Measurements from ENCODE around the gene POLE.

POLE gene

GRCh38 chr12:132620113-132620898 is 66.8 kb downstream of the POLE start:
- Histone ChIP-seq H2AFZ (ENCODE audit: low read depth, low read length) (no peak overlapping the region), H3K4me2 (ENCODE audit: insufficient read depth, low read length) (no peak overlapping the region), H3K9me3 (ENCODE audit: insufficient read depth, low read length, severe bottlenecking) (peaks cover 13% of the 10 kb centered on the region), H3K9ac (ENCODE audit: low read depth, low read length) (no peak overlapping the region), H3K27me3 (ENCODE audit: insufficient read depth, low read length, poor library complexity) (no peaks in the 10 kb centered on the region), H3K4me1 (ENCODE audit: insufficient read depth, low read length) (no peaks in the 10 kb centered on the region), H3K79me2 (ENCODE audit: insufficient read depth, low read length) (no peaks in the 10 kb centered on the region), H3K27ac (ENCODE audit: low read length) (no peak overlapping the region), H3K4me3 (ENCODE audit: low read depth in 1 of 2, low read length in 2 of 2) (no peak overlapping the region), H3K36me3 (ENCODE audit: insufficient read depth, low read length) (peaks cover 25% of the 10 kb centered on the region), H4K20me1 (ENCODE audit: insufficient read depth, low read length) (peaks cover 11% of the 10 kb centered on the region)
- TF ChIP-seq EZH2 (IDR thresholded peaks at IDR 0.05; ENCODE audit: borderline replicate concordance, low read depth, low read length, severe bottlenecking) (no peak), CTCF (IDR thresholded peaks at IDR 0.05; ENCODE audit: borderline replicate concordance, extremely low read depth, low read length, poor library complexity, severe bottlenecking) (no peak)
- ATAC-seq (ENCODE audit: insufficient read depth, low read depth) (peak; percentile 23), DNase-seq (no peak)

- Histone ChIP-seq H4K20me1 (ENCODE audit: insufficient read depth, low read length) (peaks cover 7% of the 10 kb centered on the region), H3K79me2 (ENCODE audit: insufficient read depth, low read length) (no peaks in the 10 kb centered on the region), H3K4me3 (ENCODE audit: low read depth in 1 of 2, low read length in 2 of 2) (no peak overlapping the region), H3K27me3 (ENCODE audit: insufficient read depth, low read length, poor library complexity) (no peaks in the 10 kb centered on the region), H3K27ac (ENCODE audit: low read length) (no peak overlapping the region), H3K4me2 (ENCODE audit: insufficient read depth, low read length) (no peak overlapping the region), H3K36me3 (ENCODE audit: insufficient read depth, low read length) (peaks cover 17% of the 10 kb centered on the region), H3K4me1 (ENCODE audit: insufficient read depth, low read length) (peaks cover 3% of the 10 kb centered on the region), H3K9ac (ENCODE audit: low read depth, low read length) (no peak overlapping the region), H2AFZ (ENCODE audit: low read depth, low read length) (no peak overlapping the region), H3K9me3 (ENCODE audit: insufficient read depth, low read length, severe bottlenecking) (peaks cover 13% of the 10 kb centered on the region)
- DNase-seq (no peak), ATAC-seq (ENCODE audit: insufficient read depth, low read depth) (peak; percentile 3; the same call in 1 of the 3 replicates)
- TF ChIP-seq CTCF (IDR thresholded peaks at IDR 0.05; ENCODE audit: borderline replicate concordance, extremely low read depth, low read length, poor library complexity, severe bottlenecking) (no peak), EZH2 (IDR thresholded peaks at IDR 0.05; ENCODE audit: borderline replicate concordance, low read depth, low read length, severe bottlenecking) (no peak)
Observed at GRCh38 chr12:132619386-132620112, 67.6 kb downstream of the POLE start.

- H3K4me2 ChIP-seq (ENCODE audit: insufficient read depth, low read length), result no peak overlapping the region
Observed at GRCh38 chr12:132619071-132619385, 68.1 kb downstream of the POLE start.

More at GRCh38 chr12:132619071-132619385, 68.1 kb downstream of the POLE start:
- TF ChIP-seq EZH2 (IDR thresholded peaks at IDR 0.05; ENCODE audit: borderline replicate concordance, low read depth, low read length, severe bottlenecking), result no peak
- TF ChIP-seq CTCF (IDR thresholded peaks at IDR 0.05; ENCODE audit: borderline replicate concordance, extremely low read depth, low read length, poor library complexity, severe bottlenecking), result no peak
- Histone ChIP-seq H4K20me1 (ENCODE audit: insufficient read depth, low read length) (peaks cover 7% of the 10 kb centered on the region), H3K9me3 (ENCODE audit: insufficient read depth, low read length, severe bottlenecking) (peaks cover 13% of the 10 kb centered on the region), H3K36me3 (ENCODE audit: insufficient read depth, low read length) (peaks cover 12% of the 10 kb centered on the region), H3K4me1 (ENCODE audit: insufficient read depth, low read length) (peaks cover 3% of the 10 kb centered on the region), H2AFZ (ENCODE audit: low read depth, low read length) (no peak overlapping the region), H3K9ac (ENCODE audit: low read depth, low read length) (no peak overlapping the region), H3K27me3 (ENCODE audit: insufficient read depth, low read length, poor library complexity) (no peaks in the 10 kb centered on the region), H3K27ac (ENCODE audit: low read length) (no peak overlapping the region), H3K79me2 (ENCODE audit: insufficient read depth, low read length) (no peaks in the 10 kb centered on the region), H3K4me3 (ENCODE audit: low read depth in 1 of 2, low read length in 2 of 2) (no peak overlapping the region)
- no peak for ATAC-seq (ENCODE audit: insufficient read depth, low read depth)
- DNase-seq, result no peak

Measured in DND-41 (cell line).